Mucosa of stomach (tissue), 1 donor: ENCODE data around the gene ATG16L2.

Experiments used
- H3K27me3 ChIP-seq: one replicate; pipeline ENCODE4 v1.7.0; 2013; ENCODE audit warnings: mild to moderate bottlenecking, low read length; ENCODE audit not compliant: control insufficient read depth, insufficient read depth
- H3K36me3 ChIP-seq: one replicate; pipeline ENCODE4 v1.7.0; 2013; ENCODE audit warnings: low read length; ENCODE audit not compliant: control insufficient read depth, insufficient read depth
- H3K4me1 ChIP-seq: one replicate; pipeline ENCODE4 v1.7.0; 2013; ENCODE audit warnings: mild to moderate bottlenecking, low read length; ENCODE audit not compliant: control insufficient read depth, insufficient read depth
- H3K4me3 ChIP-seq: one replicate; pipeline ENCODE4 v1.7.0; 2013; ENCODE audit warnings: low read length
- H3K9ac ChIP-seq: one replicate; pipeline ENCODE4 v1.7.0; 2013; ENCODE audit warnings: mild to moderate bottlenecking, low read length, moderate library complexity
- H3K9me3 ChIP-seq: one replicate; pipeline ENCODE4 v1.7.0; 2013; ENCODE audit warnings: mild to moderate bottlenecking, low read length, moderate library complexity; ENCODE audit not compliant: control insufficient read depth
- donor health status: Pancreatic carcinoma.

The ATG16L2 gene

GRCh38 chr11:72832301-72833082 lies 18.3 kb downstream of the ATG16L2 start:
- Histone ChIP-seq H3K4me3 (no peak overlapping the region), H3K36me3 (peaks cover 4% of the 10 kb centered on the region), H3K9ac (no peak overlapping the region), H3K4me1 (peaks cover 8% of the 10 kb centered on the region), H3K27me3 (no peaks in the 10 kb centered on the region), H3K9me3 (no peaks in the 10 kb centered on the region)

GRCh38 chr11:72833083-72833733 lies 19.0 kb downstream of the ATG16L2 start:
- no peak overlapping the region for H3K9ac ChIP-seq
- H3K36me3 ChIP-seq: peaks cover 4% of the 10 kb centered on the region
- peaks cover 8% of the 10 kb centered on the region for H3K4me1 ChIP-seq
- no peaks in the 10 kb centered on the region for H3K9me3 ChIP-seq
- no peak overlapping the region for H3K4me3 ChIP-seq
- no peaks in the 10 kb centered on the region for H3K27me3 ChIP-seq

- H3K36me3 ChIP-seq: no peaks in the 10 kb centered on the region
- H3K4me1 ChIP-seq: peaks cover 8% of the 10 kb centered on the region
- no peak overlapping the region for H3K4me3 ChIP-seq
- H3K27me3 ChIP-seq: no peaks in the 10 kb centered on the region
- no peak overlapping the region for H3K9ac ChIP-seq
- no peaks in the 10 kb centered on the region for H3K9me3 ChIP-seq
These were observed 19.7 kb downstream of the ATG16L2 start for GRCh38 chr11:72833811-72834493.

GRCh38 chr11:72834905-72835304 lies 20.7 kb downstream of the ATG16L2 start:
- peaks cover 8% of the 10 kb centered on the region for H3K4me1 ChIP-seq
- no peak overlapping the region for H3K9ac ChIP-seq
- H3K36me3 ChIP-seq: no peaks in the 10 kb centered on the region
- H3K27me3 ChIP-seq: no peaks in the 10 kb centered on the region
- no peak overlapping the region for H3K4me3 ChIP-seq
- H3K9me3 ChIP-seq: no peaks in the 10 kb centered on the region

GRCh38 chr11:72836111-72836510 lies 21.9 kb downstream of the ATG16L2 start:
- H3K9me3 ChIP-seq: no peaks in the 10 kb centered on the region
- no peak overlapping the region for H3K4me3 ChIP-seq
- H3K4me1 ChIP-seq: peaks cover 8% of the 10 kb centered on the region
- no peaks in the 10 kb centered on the region for H3K27me3 ChIP-seq
- H3K9ac ChIP-seq: no peak overlapping the region
- H3K36me3 ChIP-seq: no peaks in the 10 kb centered on the region

GRCh38 chr11:72838691-72839305 lies 24.6 kb downstream of the ATG16L2 start:
- no peaks in the 10 kb centered on the region for H3K4me1 ChIP-seq
- H3K9me3 ChIP-seq: no peaks in the 10 kb centered on the region
- no peak overlapping the region for H3K9ac ChIP-seq
- H3K36me3 ChIP-seq: no peaks in the 10 kb centered on the region
- no peaks in the 10 kb centered on the region for H3K27me3 ChIP-seq
- H3K4me3 ChIP-seq: no peak overlapping the region

- Histone ChIP-seq H3K4me3 (no peak overlapping the region), H3K27me3 (no peaks in the 10 kb centered on the region), H3K9ac (no peak overlapping the region), H3K36me3 (no peaks in the 10 kb centered on the region), H3K9me3 (no peaks in the 10 kb centered on the region), H3K4me1 (no peaks in the 10 kb centered on the region)
These were observed 26.6 kb downstream of the ATG16L2 start for GRCh38 chr11:72840780-72841179.

- Histone ChIP-seq H3K27me3 (no peaks in the 10 kb centered on the region), H3K9me3 (no peaks in the 10 kb centered on the region), H3K4me1 (no peaks in the 10 kb centered on the region), H3K9ac (no peak overlapping the region), H3K4me3 (no peak overlapping the region), H3K36me3 (no peaks in the 10 kb centered on the region)
These were observed 27.2 kb downstream of the ATG16L2 start for GRCh38 chr11:72841397-72841796.

GRCh38 chr11:72842126-72842525 lies 27.9 kb downstream of the ATG16L2 start:
- Histone ChIP-seq H3K27me3 (no peaks in the 10 kb centered on the region), H3K4me1 (no peaks in the 10 kb centered on the region), H3K36me3 (no peaks in the 10 kb centered on the region), H3K9ac (no peak overlapping the region), H3K9me3 (no peaks in the 10 kb centered on the region), H3K4me3 (no peak overlapping the region)

GRCh38 chr11:72842653-72843330 lies 28.6 kb downstream of the ATG16L2 start:
- no peak overlapping the region for H3K4me3 ChIP-seq
- no peak overlapping the region for H3K9ac ChIP-seq
- no peaks in the 10 kb centered on the region for H3K27me3 ChIP-seq
- H3K9me3 ChIP-seq: no peaks in the 10 kb centered on the region
- H3K4me1 ChIP-seq: no peaks in the 10 kb centered on the region
- no peaks in the 10 kb centered on the region for H3K36me3 ChIP-seq

- Histone ChIP-seq H3K4me3 (no peak overlapping the region), H3K9ac (no peak overlapping the region), H3K27me3 (no peaks in the 10 kb centered on the region), H3K36me3 (no peaks in the 10 kb centered on the region), H3K4me1 (no peaks in the 10 kb centered on the region), H3K9me3 (no peaks in the 10 kb centered on the region)
These were observed 30.1 kb downstream of the ATG16L2 start for GRCh38 chr11:72844356-72844755.
